WTC11 (cell line): ENCODE results near the gene KLHL30.

Experiments used
- ELF4 ChIP-seq: sonication (generic); formaldehyde crosslinking; IDR thresholded peaks from 2 replicates; pipeline ENCODE4 v1.8.1; 2022; ENCODE audit warnings: low read depth, mild to moderate bottlenecking, moderate library complexity, missing genetic modification reagents
- TF ChIP-seq, protein P1 (sequence below): fragments of 200-600 bp; IDR thresholded peaks from 2 replicates; pipeline ENCODE4 v1.8.0; 2022; ENCODE audit warnings: antibody characterized with exemption
- TF ChIP-seq, protein P2 (sequence below): sonication (generic); formaldehyde crosslinking; IDR thresholded peaks from 2 replicates; pipeline ENCODE4 v1.8.1; 2023; ENCODE audit warnings: mild to moderate bottlenecking, missing genetic modification reagents, borderline replicate concordance
- TF ChIP-seq, protein P3 (sequence below): sonication (generic); formaldehyde crosslinking; IDR thresholded peaks from 2 replicates; pipeline ENCODE4 v1.8.0; 2022; ENCODE audit warnings: mild to moderate bottlenecking, missing genetic modification reagents
- TF ChIP-seq, protein P4 (sequence below): sonication (generic); formaldehyde crosslinking; IDR thresholded peaks from 2 replicates; pipeline ENCODE4 v1.8.1; 2023; ENCODE audit warnings: mild to moderate bottlenecking, moderate library complexity, missing genetic modification reagents

DNA sequence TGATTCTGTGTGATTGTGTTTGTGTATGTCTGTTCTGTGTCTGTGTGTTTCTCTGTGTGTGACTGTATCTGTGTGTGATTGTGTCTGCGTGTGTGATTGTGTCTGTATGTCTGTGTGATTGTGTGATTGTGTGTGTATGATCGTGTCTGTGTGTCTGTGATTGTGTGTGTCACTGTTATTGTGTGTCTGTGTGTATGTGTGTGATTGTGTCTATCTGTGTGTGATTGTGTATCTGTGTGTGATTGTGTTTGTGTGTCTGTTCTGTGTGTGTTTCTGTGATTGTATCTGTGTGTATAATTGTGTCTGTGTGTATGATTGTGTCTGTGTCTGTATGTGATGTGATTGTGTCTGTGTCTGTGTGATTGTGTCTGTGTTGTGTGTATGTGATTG, 11.7 kb upstream of the KLHL30 start:
- TF ChIP-seq ELF4 (CRISPR knock-in tag): no peak
- TF ChIP-seq, protein P1, sequence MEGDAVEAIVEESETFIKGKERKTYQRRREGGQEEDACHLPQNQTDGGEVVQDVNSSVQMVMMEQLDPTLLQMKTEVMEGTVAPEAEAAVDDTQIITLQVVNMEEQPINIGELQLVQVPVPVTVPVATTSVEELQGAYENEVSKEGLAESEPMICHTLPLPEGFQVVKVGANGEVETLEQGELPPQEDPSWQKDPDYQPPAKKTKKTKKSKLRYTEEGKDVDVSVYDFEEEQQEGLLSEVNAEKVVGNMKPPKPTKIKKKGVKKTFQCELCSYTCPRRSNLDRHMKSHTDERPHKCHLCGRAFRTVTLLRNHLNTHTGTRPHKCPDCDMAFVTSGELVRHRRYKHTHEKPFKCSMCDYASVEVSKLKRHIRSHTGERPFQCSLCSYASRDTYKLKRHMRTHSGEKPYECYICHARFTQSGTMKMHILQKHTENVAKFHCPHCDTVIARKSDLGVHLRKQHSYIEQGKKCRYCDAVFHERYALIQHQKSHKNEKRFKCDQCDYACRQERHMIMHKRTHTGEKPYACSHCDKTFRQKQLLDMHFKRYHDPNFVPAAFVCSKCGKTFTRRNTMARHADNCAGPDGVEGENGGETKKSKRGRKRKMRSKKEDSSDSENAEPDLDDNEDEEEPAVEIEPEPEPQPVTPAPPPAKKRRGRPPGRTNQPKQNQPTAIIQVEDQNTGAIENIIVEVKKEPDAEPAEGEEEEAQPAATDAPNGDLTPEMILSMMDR: no peak
- TF ChIP-seq, protein P2, sequence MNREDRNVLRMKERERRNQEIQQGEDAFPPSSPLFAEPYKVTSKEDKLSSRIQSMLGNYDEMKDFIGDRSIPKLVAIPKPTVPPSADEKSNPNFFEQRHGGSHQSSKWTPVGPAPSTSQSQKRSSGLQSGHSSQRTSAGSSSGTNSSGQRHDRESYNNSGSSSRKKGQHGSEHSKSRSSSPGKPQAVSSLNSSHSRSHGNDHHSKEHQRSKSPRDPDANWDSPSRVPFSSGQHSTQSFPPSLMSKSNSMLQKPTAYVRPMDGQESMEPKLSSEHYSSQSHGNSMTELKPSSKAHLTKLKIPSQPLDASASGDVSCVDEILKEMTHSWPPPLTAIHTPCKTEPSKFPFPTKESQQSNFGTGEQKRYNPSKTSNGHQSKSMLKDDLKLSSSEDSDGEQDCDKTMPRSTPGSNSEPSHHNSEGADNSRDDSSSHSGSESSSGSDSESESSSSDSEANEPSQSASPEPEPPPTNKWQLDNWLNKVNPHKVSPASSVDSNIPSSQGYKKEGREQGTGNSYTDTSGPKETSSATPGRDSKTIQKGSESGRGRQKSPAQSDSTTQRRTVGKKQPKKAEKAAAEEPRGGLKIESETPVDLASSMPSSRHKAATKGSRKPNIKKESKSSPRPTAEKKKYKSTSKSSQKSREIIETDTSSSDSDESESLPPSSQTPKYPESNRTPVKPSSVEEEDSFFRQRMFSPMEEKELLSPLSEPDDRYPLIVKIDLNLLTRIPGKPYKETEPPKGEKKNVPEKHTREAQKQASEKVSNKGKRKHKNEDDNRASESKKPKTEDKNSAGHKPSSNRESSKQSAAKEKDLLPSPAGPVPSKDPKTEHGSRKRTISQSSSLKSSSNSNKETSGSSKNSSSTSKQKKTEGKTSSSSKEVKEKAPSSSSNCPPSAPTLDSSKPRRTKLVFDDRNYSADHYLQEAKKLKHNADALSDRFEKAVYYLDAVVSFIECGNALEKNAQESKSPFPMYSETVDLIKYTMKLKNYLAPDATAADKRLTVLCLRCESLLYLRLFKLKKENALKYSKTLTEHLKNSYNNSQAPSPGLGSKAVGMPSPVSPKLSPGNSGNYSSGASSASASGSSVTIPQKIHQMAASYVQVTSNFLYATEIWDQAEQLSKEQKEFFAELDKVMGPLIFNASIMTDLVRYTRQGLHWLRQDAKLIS (CRISPR knock-in tag): no peak
- TF ChIP-seq, protein P3, sequence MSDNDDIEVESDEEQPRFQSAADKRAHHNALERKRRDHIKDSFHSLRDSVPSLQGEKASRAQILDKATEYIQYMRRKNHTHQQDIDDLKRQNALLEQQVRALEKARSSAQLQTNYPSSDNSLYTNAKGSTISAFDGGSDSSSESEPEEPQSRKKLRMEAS (CRISPR knock-in tag): no peak
- TF ChIP-seq, protein P4, sequence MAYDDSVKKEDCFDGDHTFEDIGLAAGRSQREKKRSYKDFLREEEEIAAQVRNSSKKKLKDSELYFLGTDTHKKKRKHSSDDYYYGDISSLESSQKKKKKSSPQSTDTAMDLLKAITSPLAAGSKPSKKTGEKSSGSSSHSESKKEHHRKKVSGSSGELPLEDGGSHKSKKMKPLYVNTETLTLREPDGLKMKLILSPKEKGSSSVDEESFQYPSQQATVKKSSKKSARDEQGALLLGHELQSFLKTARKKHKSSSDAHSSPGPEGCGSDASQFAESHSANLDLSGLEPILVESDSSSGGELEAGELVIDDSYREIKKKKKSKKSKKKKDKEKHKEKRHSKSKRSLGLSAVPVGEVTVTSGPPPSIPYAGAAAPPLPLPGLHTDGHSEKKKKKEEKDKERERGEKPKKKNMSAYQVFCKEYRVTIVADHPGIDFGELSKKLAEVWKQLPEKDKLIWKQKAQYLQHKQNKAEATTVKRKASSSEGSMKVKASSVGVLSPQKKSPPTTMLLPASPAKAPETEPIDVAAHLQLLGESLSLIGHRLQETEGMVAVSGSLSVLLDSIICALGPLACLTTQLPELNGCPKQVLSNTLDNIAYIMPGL (CRISPR knock-in tag): no peak
